Fibroblast of lung (primary cell): ENCODE data around the gene PLEKHG7. TPM values are rescaled to one million over a fixed set of nuclear protein-coding genes. Genes with fewer than 3 reads are reported as not detected.

ENCODE experiments used
- DNase-seq, 2 donors: peaks; one replicate each; pipeline versions ENCODE4 v3.0.0 to v3.0.0-alpha.2; 2010; ENCODE audit warnings: low read depth in 2 of 2
- H2AFZ ChIP-seq: 2 replicates; pipeline ENCODE4 v1.5.1; 2012; ENCODE audit warnings: low read length, control low read depth, inconsistent platforms
- H3K27ac ChIP-seq: 2 replicates; pipeline ENCODE4 v1.5.1; 2011; ENCODE audit warnings: low read length, control low read depth; ENCODE audit not compliant: insufficient read depth
- H3K27me3 ChIP-seq: 2 replicates; pipeline ENCODE4 v1.5.1; 2011; ENCODE audit warnings: mild to moderate bottlenecking, low read length; ENCODE audit not compliant: control insufficient read depth, insufficient read depth
- H3K36me3 ChIP-seq: 2 replicates; pipeline ENCODE4 v1.5.1; 2011; ENCODE audit warnings: low read length; ENCODE audit not compliant: control insufficient read depth, insufficient read depth
- H3K4me1 ChIP-seq: 2 replicates; pipeline ENCODE4 v1.5.1; 2011; ENCODE audit warnings: low read length; ENCODE audit not compliant: control insufficient read depth, insufficient read depth; ENCODE audit errors: extremely low read depth
- H3K4me2 ChIP-seq: 2 replicates; pipeline ENCODE4 v1.5.1; 2011; ENCODE audit warnings: low read length, control low read depth; ENCODE audit not compliant: insufficient read depth; ENCODE audit errors: extremely low read depth
- H3K4me3 ChIP-seq, 4 experiments: fragments of 200-600 bp in 1 of 4; sonication (generic) in 1 of 4; replicated peaks in 1 of 4; 2 replicates each; pipeline ENCODE4 v1.5.1; 2011 to 2016; ENCODE audit warnings: low read length in 4 of 4, low read depth in 3 of 4, mild to moderate bottlenecking in 3 of 4, control low read depth in 2 of 4, inconsistent platforms in 1 of 4, mixed read lengths in 1 of 4; ENCODE audit not compliant: insufficient read depth in 1 of 4; ENCODE audit errors: control extremely low read depth in 1 of 4
- H3K79me2 ChIP-seq: 2 replicates; pipeline ENCODE4 v1.5.1; 2012; ENCODE audit warnings: mild to moderate bottlenecking, low read length, inconsistent platforms; ENCODE audit not compliant: control insufficient read depth, insufficient read depth
- H3K9ac ChIP-seq: 2 replicates; pipeline ENCODE4 v1.5.1; 2011; ENCODE audit warnings: mild to moderate bottlenecking, low read length, control low read depth; ENCODE audit not compliant: insufficient read depth
- H3K9me3 ChIP-seq: 2 replicates; pipeline ENCODE4 v1.5.1; 2012; ENCODE audit warnings: low read depth, low read length; ENCODE audit not compliant: control insufficient read depth, insufficient read depth
- H4K20me1 ChIP-seq: 2 replicates; pipeline ENCODE4 v1.5.1; 2011; ENCODE audit warnings: low read length; ENCODE audit not compliant: control insufficient read depth, insufficient read depth; ENCODE audit errors: extremely low read depth
- CTCF ChIP-seq, 2 donors: IDR thresholded peaks in 1 of 2; conservative IDR thresholded peaks in 1 of 2; 1 replicate in 1 of 2; 2 replicates in 1 of 2; pipeline ENCODE4 v1.5.1; 2011 to 2012; ENCODE audit warnings: low read length in 2 of 2, control low read depth in 1 of 2, inconsistent platforms in 1 of 2, low read depth in 1 of 2, mild to moderate bottlenecking in 1 of 2
- EZH2 ChIP-seq: IDR thresholded peaks from 2 replicates; pipeline ENCODE4 v1.5.1; 2012; ENCODE audit warnings: low read length, control low read depth, mild to moderate bottlenecking; ENCODE audit errors: missing control alignments
- polyA plus RNA-seq, 2 donors: library from polyadenylated mRNA; depleted of rRNA in 1 of 2; stranded (reverse) in 1 of 2; unstranded in 1 of 2; fragments of >200 nt; gene quantifications; 2 replicates each; pipeline ENCODE4 v1.2.1, GENCODE V29; 2011 to 2012; ENCODE audit warnings: missing spikeins in 1 of 2
- total RNA-seq: library from RNA; depleted of rRNA; stranded (reverse); fragments of >200 nt; gene quantifications from 2 replicates; pipeline ENCODE4 v1.2.1, GENCODE V29; 2014

The PLEKHG7 gene
- total and polyA plus RNA-seq, 2 donors (not counting 1 experiment from before 2014, with no cell fraction given): not detected

- no peaks in the 10 kb centered on the region for H3K9me3 ChIP-seq
- no peaks in the 10 kb centered on the region for H3K79me2 ChIP-seq
- H3K4me1 ChIP-seq: no peaks in the 10 kb centered on the region
- no peak overlapping the region for H3K4me3 ChIP-seq
- no peaks in the 10 kb centered on the region for H4K20me1 ChIP-seq
- H3K27ac ChIP-seq: no peak overlapping the region
- peak in 1 of 2 donors; percentile 9 for DNase-seq
- no peak for TF ChIP-seq EZH2
- no peak for TF ChIP-seq CTCF (conservative IDR thresholded peaks at IDR 0.05 in 1 of 2, IDR thresholded peaks at IDR 0.05 in 1 of 2; ENCODE audit: low read depth in 1 of 2, low read length in 2 of 2)
- H3K36me3 ChIP-seq: no peaks in the 10 kb centered on the region
- H3K9ac ChIP-seq: no peak overlapping the region
- no peak overlapping the region for H2AFZ ChIP-seq
- peaks cover 6% of the 10 kb centered on the region for H3K27me3 ChIP-seq
- H3K4me2 ChIP-seq: no peak overlapping the region
These were observed 1.3 kb upstream of the PLEKHG7 start for GRCh38 chr12:92701441-92701840.

GRCh38 chr12:92703786-92704185 is 997 bp downstream of the PLEKHG7 start:
- DNase-seq: no peak
- H3K4me2 ChIP-seq: no peak overlapping the region
- no peaks in the 10 kb centered on the region for H4K20me1 ChIP-seq
- no peak for TF ChIP-seq CTCF (conservative IDR thresholded peaks at IDR 0.05 in 1 of 2, IDR thresholded peaks at IDR 0.05 in 1 of 2; ENCODE audit: low read depth in 1 of 2, low read length in 2 of 2)
- TF ChIP-seq EZH2: no peak
- no peaks in the 10 kb centered on the region for H3K9me3 ChIP-seq
- H3K27me3 ChIP-seq: peaks cover 8% of the 10 kb centered on the region
- H2AFZ ChIP-seq: no peak overlapping the region
- H3K4me3 ChIP-seq: no peak overlapping the region
- H3K4me1 ChIP-seq: no peaks in the 10 kb centered on the region
- no peaks in the 10 kb centered on the region for H3K36me3 ChIP-seq
- no peaks in the 10 kb centered on the region for H3K79me2 ChIP-seq
- H3K27ac ChIP-seq: no peak overlapping the region
- no peak overlapping the region for H3K9ac ChIP-seq

- no peak overlapping the region for H3K4me3 ChIP-seq
- H3K79me2 ChIP-seq: no peaks in the 10 kb centered on the region
- no peaks in the 10 kb centered on the region for H3K36me3 ChIP-seq
- peaks cover 8% of the 10 kb centered on the region for H3K27me3 ChIP-seq
- H3K9ac ChIP-seq: no peak overlapping the region
- H3K27ac ChIP-seq: no peak overlapping the region
- no peak for DNase-seq
- no peaks in the 10 kb centered on the region for H3K4me1 ChIP-seq
- H3K9me3 ChIP-seq: no peaks in the 10 kb centered on the region
- no peak overlapping the region for H3K4me2 ChIP-seq
- TF ChIP-seq EZH2 (no peak), CTCF (conservative IDR thresholded peaks at IDR 0.05 in 1 of 2, IDR thresholded peaks at IDR 0.05 in 1 of 2; ENCODE audit: low read depth in 1 of 2, low read length in 2 of 2) (no peak)
- H4K20me1 ChIP-seq: no peaks in the 10 kb centered on the region
- H2AFZ ChIP-seq: no peak overlapping the region
These were observed 3.8 kb downstream of the PLEKHG7 start for GRCh38 chr12:92706594-92706993.
